Measurements from ENCODE around the gene AFAP1L2. TPM values are rescaled to one million over a fixed set of nuclear protein-coding genes. Genes with fewer than 3 reads are reported as not detected.

The AFAP1L2 gene
- polyA plus RNA-seq, 1 donor from 2014 or later: 0.88 TPM

- Histone ChIP-seq H3K27me3 (ENCODE audit: insufficient read depth, low read depth, low read length) (no peaks in the 10 kb centered on the region), H3F3A (ENCODE audit: insufficient read depth, low read length, poor library complexity, severe bottlenecking) (no peaks in the 10 kb centered on the region), H3K79me2 (replicated peaks; ENCODE audit: insufficient read depth, low read length) (no peaks in the 10 kb centered on the region), H3K4me2 (ENCODE audit: low read length) (no peak overlapping the region), H3K9ac (ENCODE audit: low read length) (no peak overlapping the region), H3K4me3 (ENCODE audit: low read length) (no peak overlapping the region), H3K9me3 (ENCODE audit: low read length) (no peaks in the 10 kb centered on the region), H2AFZ (ENCODE audit: low read depth, low read length) (no peak overlapping the region), H3K36me3 (ENCODE audit: insufficient read depth, low read length) (no peaks in the 10 kb centered on the region), H3K9me2 (ENCODE audit: insufficient read depth, low read length) (no peaks in the 10 kb centered on the region), H3K27ac (ENCODE audit: low read length) (no peak overlapping the region), H4K20me1 (ENCODE audit: insufficient read depth) (no peaks in the 10 kb centered on the region)
- TF ChIP-seq EZH2 (IDR thresholded peaks at IDR 0.05; ENCODE audit: borderline replicate concordance, insufficient read depth, low read length, poor library complexity, severe bottlenecking): no peak
Measured at GRCh38 chr10:114279289-114279688, 125.0 kb downstream of the AFAP1L2 start.

- H3K9ac ChIP-seq (ENCODE audit: low read length): no peak overlapping the region
- no peak overlapping the region for H3K27ac ChIP-seq (ENCODE audit: low read length)
- H3K9me3 ChIP-seq (ENCODE audit: low read length): no peaks in the 10 kb centered on the region
- no peaks in the 10 kb centered on the region for H3K79me2 ChIP-seq (replicated peaks; ENCODE audit: insufficient read depth, low read length)
- H3F3A ChIP-seq (ENCODE audit: insufficient read depth, low read length, poor library complexity, severe bottlenecking): no peaks in the 10 kb centered on the region
- H3K36me3 ChIP-seq (ENCODE audit: insufficient read depth, low read length): no peaks in the 10 kb centered on the region
- H2AFZ ChIP-seq (ENCODE audit: low read depth, low read length): no peak overlapping the region
- no peak overlapping the region for H3K4me3 ChIP-seq (ENCODE audit: low read length)
- TF ChIP-seq, protein P1, sequence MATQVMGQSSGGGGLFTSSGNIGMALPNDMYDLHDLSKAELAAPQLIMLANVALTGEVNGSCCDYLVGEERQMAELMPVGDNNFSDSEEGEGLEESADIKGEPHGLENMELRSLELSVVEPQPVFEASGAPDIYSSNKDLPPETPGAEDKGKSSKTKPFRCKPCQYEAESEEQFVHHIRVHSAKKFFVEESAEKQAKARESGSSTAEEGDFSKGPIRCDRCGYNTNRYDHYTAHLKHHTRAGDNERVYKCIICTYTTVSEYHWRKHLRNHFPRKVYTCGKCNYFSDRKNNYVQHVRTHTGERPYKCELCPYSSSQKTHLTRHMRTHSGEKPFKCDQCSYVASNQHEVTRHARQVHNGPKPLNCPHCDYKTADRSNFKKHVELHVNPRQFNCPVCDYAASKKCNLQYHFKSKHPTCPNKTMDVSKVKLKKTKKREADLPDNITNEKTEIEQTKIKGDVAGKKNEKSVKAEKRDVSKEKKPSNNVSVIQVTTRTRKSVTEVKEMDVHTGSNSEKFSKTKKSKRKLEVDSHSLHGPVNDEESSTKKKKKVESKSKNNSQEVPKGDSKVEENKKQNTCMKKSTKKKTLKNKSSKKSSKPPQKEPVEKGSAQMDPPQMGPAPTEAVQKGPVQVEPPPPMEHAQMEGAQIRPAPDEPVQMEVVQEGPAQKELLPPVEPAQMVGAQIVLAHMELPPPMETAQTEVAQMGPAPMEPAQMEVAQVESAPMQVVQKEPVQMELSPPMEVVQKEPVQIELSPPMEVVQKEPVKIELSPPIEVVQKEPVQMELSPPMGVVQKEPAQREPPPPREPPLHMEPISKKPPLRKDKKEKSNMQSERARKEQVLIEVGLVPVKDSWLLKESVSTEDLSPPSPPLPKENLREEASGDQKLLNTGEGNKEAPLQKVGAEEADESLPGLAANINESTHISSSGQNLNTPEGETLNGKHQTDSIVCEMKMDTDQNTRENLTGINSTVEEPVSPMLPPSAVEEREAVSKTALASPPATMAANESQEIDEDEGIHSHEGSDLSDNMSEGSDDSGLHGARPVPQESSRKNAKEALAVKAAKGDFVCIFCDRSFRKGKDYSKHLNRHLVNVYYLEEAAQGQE (IDR thresholded peaks at IDR 0.05; ENCODE audit: borderline replicate concordance): no peak
- TF ChIP-seq EZH2 (IDR thresholded peaks at IDR 0.05; ENCODE audit: borderline replicate concordance, insufficient read depth, low read length, poor library complexity, severe bottlenecking) (no peak), RAD21 (conservative IDR thresholded peaks at IDR 0.05) (no peak), EP300 (conservative IDR thresholded peaks at IDR 0.05; ENCODE audit: poor library complexity, severe bottlenecking) (no peak), SMC3 (conservative IDR thresholded peaks at IDR 0.05; ENCODE audit: poor library complexity) (no peak), TAF1 (IDR thresholded peaks at IDR 0.05; ENCODE audit: low read depth) (no peak), POLR2AphosphoS5 (IDR thresholded peaks at IDR 0.05) (no peak), MXI1 (conservative IDR thresholded peaks at IDR 0.05; ENCODE audit: poor library complexity, severe bottlenecking) (no peak)
- TF ChIP-seq, protein P2, sequence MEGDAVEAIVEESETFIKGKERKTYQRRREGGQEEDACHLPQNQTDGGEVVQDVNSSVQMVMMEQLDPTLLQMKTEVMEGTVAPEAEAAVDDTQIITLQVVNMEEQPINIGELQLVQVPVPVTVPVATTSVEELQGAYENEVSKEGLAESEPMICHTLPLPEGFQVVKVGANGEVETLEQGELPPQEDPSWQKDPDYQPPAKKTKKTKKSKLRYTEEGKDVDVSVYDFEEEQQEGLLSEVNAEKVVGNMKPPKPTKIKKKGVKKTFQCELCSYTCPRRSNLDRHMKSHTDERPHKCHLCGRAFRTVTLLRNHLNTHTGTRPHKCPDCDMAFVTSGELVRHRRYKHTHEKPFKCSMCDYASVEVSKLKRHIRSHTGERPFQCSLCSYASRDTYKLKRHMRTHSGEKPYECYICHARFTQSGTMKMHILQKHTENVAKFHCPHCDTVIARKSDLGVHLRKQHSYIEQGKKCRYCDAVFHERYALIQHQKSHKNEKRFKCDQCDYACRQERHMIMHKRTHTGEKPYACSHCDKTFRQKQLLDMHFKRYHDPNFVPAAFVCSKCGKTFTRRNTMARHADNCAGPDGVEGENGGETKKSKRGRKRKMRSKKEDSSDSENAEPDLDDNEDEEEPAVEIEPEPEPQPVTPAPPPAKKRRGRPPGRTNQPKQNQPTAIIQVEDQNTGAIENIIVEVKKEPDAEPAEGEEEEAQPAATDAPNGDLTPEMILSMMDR (IDR thresholded peaks at IDR 0.05; ENCODE audit: poor library complexity, severe bottlenecking): no peak
- H3K4me2 ChIP-seq (ENCODE audit: low read length): no peak overlapping the region
- no peaks in the 10 kb centered on the region for H3K9me2 ChIP-seq (ENCODE audit: insufficient read depth, low read length)
- H4K20me1 ChIP-seq (ENCODE audit: insufficient read depth): no peaks in the 10 kb centered on the region
- no peaks in the 10 kb centered on the region for H3K27me3 ChIP-seq (ENCODE audit: insufficient read depth, low read depth, low read length)
Measured at GRCh38 chr10:114278884-114279191, 125.5 kb downstream of the AFAP1L2 start.

Data from neural cell (in vitro differentiated cells).